GM19467 (cell line): ENCODE results near the gene ARAP2.

Experiments used
- ATAC-seq: cut with Tn5 transposase; IDR thresholded peaks from one replicate; pipeline ENCODE4 v1.9.1; 2021; ENCODE audit warnings: mild to moderate bottlenecking, moderate library complexity; ENCODE audit not compliant: unreplicated experiment

ARAP2 gene

DNA sequence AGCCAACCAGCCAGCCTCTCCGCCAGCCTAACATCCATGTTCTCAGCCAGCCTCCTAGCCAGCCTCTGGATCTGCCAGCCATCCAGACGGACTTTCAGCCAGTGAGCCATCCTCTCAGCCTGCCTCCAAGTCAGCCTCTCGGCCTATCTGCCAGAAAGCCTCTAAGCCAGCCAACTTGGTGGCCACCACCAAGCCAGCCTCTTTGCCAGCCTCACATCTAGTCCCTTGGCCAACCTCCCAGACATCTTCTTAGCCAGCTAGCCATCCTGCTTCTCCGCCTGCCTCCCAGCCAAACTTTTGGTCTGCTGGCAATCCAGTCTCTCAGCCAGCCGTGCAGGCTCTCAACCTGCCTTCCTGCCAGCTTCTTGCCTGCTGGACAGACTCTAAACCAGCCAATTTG, 16.4 kb upstream of the ARAP2 start:
- no peak for ATAC-seq

DNA sequence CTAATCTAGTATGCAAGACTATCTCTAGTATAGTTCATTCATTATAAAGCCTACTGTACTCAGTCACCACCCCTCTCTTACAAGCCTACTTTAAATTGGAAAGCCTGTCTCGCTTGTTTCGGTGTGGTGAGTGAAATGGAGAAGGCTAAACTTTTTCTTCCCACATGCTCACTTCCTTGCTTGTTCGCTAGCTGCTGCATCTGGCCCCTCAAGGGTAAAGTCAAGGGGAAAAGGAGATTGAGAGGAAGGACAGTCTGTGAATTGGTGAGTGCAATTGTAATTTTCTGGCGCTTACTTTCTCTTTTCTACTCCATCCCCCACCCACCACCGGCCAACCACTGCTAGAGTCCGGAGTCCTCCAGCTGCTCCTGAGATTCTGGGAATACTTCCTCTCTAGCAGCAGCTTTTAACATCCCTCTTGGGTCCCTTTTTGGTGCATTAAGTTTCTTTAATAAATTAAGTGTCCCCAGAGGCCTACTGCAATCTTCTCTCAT, 12.1 kb upstream of the ARAP2 start:
- ATAC-seq: peak; percentile 44

DNA sequence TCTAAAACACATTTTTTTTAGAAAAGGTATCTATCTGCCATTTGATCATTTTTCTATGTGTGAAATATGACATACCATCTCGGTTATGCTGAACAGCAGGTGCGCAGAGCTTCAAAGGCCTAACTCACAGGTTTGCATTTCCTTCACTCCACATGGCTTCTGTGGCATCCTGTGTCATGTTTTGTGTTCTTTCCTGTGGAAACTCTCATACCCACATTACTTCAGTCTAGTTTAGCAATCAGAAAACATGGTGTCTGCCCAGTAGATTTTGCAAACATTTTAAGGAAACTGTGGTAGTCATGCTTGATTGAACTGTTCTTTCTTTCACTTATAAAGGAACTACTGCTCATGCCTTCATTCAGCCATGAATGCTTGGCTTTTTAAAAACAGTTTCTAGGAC, 11.3 kb upstream of the ARAP2 start:
- peak; percentile 85 for ATAC-seq

DNA sequence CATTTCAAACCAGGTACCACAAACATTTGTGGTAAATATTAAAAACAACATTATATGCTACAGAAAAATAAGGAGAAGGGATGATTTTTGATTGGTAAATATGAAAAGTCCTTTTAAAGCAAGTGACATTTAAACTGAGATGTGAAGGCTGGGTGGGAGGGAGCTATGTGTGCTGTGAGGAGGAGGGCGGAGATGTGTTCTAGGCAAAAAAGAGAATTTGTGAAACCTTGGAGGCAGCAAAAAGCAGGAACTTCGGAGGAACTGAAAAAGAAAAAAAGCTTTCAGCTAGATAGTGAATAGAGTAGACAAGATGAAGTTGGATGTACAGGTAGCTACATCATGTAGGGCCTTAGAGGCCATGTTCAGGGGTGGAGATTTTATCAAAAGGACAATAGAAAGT, 10.1 kb upstream of the ARAP2 start:
- no peak for ATAC-seq

DNA sequence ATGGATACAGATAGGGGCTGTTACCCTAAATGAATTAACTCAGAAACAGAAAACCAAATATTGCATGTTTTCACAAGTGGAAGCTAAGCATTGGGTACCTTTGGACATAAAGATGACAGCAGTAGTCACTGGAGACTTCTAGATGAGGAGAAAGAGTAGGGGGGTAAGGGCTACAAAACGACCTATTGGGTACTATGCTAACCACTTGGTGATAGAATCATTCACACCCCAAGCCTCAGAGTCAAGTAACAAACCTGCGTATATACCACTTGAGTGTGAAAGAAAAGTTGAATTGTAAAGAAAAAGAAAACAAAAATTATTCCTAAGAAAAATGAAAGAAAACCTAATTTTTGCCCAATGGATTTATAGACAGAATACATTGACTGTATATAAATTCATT, 7.7 kb upstream of the ARAP2 start:
- ATAC-seq: no peak

DNA sequence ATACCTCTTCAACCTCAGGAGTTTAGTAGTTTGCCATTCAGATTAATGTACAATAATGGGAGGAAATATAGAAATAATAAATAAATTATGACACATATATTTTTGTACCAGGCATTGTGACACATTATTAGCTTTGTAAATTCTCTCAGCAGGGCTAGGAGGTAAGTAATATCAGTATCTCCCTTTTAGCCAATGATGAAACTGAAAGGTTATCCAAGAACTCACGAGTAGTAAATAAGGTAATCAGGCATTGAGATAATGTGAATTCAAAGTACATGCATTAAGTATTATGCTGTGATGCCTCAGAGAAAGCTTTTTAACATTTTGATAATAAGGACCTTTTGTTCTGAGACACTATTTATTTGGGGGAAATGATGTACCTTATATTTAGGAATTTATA, 5.3 kb upstream of the ARAP2 start:
- ATAC-seq: no peak

DNA sequence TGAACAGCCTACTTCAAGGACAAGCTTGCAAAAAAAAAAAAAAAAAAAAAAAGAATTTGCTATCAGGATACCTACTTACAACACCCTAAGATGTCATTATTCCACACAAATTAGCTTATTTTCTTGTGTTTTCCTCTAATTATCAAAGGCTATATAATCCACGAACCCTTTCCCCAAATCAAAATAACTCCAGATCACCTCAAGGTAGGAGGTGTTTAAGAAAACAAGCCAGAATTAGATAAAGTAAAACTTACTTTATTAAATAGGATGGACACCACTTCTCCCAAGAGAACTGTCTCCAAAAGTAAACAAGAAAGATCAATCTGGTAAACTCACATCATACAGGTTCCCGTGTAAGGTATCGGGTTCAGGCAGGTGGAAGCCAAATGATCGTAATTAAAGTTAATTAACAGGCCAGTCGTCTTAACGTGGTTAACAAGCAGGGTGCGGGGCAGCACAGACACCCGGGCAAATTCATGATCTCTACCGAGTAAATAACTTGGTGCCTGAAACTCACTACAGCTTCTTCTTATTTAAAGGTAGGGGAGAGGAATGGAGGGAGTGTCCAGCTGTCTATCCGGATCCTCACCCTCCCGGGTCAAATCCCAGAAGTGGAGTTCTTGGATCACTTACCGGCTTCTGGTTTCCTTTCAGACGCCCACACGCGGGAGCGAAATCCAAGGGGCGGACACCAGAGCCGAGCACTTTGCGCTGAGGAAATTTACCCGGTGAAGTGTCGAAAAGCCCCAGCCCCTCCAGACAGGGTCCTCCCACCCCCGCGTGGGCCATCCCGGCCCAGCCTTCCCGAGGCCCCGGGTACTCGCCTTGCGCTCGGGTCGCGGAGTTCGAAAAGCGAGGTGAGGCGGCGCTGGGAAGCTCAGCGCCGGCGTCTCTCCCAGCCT, 708 bp downstream of the ARAP2 start:
- ATAC-seq: peak; percentile 30

DNA sequence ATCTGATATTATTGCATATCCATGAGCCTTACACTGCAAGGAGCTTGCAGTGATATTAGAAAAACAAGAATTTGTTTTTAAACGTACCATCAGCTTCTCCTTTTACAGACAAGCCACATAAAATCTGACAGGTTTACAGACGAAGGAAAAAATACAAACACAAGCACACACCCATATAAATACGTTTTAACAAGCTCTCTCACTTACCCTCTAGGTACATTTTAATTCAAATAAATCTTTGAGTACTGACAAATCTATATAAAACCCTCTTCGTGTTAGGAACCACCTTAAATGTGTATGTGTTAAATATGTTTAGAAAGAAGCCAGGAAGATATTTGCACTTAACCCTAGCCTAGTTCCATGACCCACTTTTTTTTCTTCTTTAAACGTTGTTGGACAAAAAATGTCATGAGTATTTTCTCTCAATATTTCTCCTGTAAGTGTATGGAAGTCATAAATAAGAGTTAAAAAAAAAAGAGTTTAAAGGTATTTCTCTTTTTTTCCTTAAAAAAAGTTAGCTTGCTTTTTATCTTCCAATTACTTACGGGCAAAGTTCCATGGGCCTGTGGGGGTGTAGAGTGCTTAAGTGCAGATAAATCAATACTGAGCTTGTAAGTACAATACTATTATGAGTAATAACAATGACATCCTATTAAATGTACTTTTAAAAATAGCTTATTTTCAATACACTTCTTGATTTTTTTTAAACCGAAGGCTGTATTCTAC, 1.5 kb downstream of the ARAP2 start:
- no peak for ATAC-seq

DNA sequence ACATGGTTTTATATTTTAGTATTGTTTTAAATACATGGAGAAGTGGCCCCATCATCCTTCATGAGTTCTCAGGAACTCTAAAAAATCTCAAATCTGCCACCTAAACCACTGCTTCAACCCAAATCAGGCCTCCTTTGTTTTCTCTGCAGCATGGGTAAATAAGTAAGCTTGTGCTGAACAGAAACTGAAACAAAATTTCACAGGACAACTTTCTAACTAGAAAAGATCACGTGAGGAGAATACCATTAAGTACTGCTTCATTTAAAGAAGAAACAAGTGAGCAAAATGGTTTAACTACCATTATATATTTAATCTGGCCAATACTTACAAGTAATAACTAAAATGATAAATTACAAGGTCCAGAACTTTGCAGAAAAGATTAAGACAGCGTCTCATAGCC, 2.5 kb downstream of the ARAP2 start:
- peak; percentile 54 for ATAC-seq

DNA sequence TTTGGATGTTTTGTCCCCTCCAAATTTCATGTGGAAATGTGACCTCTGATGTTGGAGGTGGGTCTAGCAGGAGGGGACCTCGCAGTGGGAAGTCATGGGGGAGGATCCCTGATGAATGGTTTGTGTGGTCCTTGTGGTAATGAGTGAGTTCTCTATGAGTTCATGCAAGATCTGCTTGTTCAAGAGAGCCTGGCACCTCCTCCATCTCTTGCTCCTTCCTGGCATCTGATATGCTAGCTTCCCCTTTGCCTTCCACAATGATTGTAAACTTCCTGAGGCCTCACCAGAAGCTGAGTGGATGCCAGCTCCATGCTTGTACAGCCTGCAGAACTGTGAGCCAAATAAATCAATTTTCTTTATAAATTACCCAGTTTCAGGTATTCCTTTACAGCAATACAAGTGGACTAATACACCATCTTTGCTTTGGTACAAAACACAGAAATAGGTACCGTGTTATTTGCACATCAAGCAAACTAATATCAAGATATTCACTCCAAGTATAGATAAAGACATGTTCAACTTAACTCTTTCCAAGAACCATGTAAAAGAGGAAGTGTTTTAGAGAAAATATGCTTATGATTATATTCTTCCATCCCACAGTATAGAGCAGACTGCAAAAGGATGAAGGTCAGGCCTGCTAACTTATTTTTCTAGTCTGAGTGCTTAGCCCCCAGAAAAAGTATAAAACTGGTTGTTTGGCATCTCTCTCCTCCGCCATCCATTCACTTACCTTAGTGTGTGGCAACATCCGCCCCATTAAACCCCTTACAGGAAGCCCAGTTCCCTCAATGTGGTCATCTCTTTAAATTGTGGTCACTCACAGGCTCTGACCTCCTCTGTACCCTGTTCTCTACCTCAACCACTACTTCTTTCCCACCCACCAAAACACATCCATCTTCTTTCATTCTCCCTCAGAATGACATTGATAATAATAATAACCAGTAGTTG, 6.7 kb downstream of the ARAP2 start:
- no peak for ATAC-seq

DNA sequence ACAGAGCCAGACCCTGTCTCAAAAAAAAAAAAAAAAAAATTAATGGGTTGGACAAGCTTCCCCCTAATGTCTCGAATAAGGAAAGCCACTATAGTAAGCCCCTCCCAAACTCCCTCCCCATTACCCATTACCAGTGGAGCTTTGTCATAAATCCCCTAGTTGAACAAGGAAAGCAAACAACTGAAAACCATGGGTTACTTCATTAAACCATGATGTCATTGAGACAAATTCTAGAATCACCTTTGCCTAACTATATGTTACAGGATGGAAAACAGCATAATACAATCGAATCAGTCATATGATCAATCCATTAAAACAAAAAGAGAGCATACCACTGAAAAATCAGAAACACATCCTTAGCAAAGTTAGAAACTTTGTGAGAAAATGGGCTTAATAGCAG, 8.2 kb downstream of the ARAP2 start:
- no peak for ATAC-seq

DNA sequence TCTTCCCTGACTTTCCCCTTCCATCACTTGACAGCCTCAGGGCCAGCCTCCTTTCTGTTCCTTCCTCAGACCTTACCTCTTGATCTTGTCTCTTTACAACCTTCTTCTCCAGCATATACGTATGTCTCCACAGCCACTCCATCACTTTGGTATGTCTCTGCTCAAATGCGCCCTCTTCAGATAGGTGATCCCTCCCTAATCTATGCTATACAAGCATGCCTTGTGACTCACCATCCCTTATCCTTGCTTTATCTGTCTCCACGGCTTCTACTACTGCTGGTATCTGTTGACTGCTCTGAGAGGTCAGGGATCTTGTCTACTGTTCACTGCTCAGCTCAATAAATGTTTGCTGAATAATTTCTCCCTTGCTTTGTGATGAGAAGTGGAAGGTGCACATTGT, 9.0 kb downstream of the ARAP2 start:
- no peak for ATAC-seq

DNA sequence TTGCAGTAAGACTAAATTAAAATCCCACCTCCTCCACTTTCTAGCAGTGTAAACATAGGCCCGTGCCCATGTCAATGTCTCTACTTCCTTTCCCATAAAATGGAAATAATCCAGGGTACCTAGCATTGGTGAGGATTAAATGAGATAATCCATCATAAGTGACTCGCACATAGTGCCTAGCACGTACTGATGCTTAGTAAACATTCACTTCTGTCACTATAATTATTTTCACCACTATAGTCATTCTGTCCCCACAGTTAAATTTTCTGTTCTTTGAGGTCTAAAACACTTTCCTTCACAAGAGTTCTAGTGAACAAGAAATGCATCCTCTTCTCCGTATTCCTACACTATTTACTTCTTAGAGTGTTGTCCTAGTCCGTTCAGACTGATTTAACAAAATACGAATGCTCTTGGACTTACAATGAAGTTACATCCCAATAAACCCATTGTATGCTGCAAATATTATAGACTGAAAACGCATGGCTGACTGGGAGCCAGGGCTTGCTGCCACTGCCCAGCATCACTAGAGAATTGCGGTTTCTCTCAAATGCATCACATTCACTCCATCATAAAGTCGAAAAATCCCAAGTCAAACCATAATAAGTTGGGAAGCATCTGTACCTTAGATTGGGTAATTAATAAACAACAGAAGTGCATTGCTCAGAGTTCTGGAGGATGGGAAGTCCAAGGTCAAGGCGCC, 10.6 kb downstream of the ARAP2 start:
- no peak for ATAC-seq

DNA sequence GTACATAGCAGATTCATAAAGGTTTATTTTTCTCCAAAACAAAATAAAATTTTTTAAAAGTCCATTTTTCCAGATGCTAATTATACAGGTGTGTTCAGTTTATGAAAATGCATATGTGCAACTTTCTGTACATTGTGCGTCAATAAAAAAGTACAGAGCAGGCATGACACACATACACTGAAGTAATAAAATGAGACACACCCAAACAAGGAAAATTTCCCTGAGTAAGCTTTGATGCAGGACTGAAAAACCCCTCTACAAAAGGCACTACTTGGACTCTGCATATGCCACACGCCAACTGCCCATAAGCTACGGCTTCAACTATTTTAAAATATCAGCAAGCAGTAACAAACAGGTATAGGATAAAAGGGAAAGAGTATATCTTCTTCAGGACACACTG, 13.8 kb downstream of the ARAP2 start:
- ATAC-seq: no peak

DNA sequence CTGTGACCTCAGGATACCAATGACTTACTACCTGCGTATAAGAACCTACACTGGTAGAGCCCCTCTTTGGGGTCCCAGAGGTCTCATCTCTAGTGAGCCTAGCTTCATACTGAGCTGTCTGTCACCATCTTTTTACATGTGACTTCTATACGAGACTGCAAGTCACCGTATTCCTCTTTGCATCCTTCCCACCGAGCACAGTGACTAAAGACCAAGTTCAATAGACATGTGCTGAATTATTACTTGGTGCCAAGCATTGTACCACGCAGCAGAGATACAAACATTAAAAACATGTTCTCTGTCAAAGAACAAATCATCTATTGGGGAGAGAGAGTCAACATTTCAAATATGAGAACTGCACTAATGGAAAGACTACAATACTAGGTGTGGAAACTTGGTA, 16.4 kb downstream of the ARAP2 start:
- ATAC-seq: no peak

DNA sequence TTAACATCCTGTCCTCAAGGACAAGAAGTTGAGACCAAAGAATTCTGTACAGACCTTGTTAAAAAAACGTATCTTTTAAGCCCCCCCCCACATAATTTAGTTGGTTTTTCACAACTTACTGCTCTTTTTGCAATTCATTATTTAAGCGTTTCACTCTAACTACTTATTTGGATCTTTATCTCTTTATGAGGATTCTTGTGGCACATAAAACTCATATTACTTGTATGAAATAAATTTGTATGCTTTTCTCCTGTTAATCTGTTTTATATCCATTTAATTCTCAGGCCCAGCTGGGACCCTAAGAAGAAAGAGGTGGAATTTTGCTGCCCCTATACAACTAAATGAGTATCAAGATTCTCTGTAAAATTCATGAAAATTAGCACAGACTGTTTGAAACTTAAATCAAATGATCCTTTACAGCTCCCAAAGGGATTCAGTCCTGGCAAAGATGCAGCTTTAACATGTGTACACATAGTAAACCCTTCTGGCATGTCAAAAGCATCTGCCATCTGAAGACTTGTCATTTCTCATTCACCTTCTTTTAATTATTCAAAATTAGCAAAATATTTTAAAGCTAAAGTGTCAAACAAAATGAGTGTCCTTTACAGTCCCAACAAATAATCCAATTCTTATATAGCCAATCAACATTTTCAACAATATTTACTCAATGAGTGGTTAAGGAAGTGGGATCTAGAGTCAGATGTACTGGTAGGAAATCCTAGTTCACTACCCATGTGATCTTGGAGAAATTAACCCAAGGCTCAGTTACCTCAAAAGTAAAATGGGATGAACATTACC, 17.7 kb downstream of the ARAP2 start:
- no peak for ATAC-seq

DNA sequence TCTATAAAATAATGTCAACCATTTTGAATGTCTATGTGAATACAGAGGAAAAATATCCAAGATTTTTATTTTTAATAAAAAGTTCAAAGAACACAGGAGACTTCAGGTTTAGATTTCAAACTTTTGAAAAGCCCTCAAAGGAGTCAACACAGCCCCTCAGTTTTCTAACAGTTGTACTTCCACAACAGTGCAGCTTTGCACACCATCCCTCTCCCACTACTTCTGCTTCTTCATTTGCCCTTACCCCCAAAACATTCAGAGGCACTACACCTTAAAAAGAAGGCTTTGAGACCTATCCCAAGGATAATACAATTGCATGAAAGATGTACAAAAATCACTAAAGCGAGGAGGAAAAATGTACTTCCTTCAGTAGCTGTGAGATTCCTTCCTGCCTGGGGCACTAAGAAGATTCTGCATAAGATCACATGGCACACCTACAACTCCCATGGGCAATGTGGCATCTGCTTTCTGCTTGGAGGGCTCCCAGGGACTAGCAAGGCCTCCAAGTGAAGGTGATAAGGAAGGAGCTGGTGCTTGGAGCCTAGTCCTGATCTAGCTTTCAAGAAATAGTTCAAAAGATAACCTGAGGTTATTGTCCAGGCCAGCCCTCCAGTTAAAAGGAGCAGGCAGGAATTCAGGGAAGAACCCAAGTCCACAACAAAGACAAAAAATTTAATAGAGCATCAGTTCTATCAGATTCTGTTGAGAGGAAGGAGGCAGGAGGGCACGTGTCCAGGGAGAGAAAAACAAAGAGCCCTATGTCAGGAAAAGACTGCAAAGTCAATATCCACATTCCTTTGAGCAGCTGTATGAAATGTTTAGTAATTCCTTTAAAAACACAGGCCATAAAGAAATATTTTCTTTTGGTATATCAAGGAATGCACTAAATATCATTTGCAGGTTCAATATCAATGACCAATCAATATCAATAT, 19.1 kb downstream of the ARAP2 start:
- ATAC-seq: peak; percentile 52

DNA sequence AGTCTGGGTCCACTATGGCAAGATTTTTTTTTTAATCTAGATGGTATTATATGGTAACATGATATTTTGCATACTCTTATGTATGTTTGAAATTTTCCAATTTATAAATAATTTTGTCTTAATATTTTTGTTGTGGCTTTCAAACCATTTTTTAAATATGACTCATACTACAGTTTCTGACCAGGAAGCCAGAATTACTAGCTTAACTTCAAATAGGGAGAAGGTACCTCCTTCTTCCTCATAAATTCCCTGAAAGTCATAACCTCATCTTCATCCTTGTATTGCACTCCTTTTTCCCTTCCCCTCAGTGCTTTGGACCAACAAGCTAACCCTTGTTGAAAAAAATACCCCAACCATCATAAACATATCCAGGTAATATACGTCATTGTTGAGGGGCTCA, 21.6 kb downstream of the ARAP2 start:
- no peak for ATAC-seq

DNA sequence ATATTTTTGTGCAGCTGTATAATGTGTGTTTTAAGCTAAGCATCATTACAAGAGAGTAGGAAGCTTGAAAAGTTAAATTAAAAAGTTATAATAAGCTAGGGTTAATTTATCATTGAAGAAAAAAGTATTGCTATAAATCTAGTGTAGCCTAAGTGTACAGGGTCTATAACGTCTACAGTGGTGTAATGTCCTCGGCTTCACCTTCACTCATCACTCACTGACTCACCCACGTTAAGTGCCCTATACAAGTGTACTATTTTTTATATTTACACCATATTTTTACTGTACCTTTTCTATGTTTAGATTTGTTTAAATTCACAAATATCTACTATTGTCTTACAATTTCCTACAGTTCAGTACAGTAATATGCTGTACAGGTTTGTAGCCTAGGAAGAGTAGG, 23.5 kb downstream of the ARAP2 start:
- ATAC-seq: no peak
